ENCODE measurements around the gene CCDC92B. TPM values are rescaled to one million over a fixed set of nuclear protein-coding genes. Genes with fewer than 3 reads are reported as not detected.

CCDC92B gene
- total and polyA plus RNA-seq, 2 of the 13 experiments (the other 11 are each of a cell fraction or from before 2014, with no cell fraction given): not detected

DNA sequence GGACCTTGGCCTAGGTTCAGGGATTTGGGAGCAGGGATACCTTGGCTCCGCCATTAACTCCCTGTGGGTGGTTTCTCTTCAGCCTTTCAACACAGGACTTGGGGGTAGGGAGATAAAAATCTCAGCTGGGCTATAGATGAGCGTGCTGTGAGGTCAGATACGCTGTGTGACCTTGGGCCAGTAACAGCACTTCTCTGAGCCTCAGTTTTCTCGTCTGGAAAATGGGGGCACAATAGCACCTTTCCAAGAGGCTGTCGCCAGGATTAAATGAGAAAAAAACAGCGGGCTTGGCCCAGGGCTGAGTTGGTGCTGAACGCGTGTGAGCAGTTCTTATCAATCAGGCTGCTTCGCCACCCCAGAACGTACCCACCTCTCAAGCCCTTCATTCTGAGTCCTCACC lies 17.6 kb downstream of the CCDC92B start:
- no peak for TF ChIP-seq FOXA3 (CRISPR knock-in tag; IDR thresholded peaks at IDR 0.05)
- TF ChIP-seq ZNF629 (CRISPR knock-in tag; conservative IDR thresholded peaks at IDR 0.05): peak; percentile 71

DNA sequence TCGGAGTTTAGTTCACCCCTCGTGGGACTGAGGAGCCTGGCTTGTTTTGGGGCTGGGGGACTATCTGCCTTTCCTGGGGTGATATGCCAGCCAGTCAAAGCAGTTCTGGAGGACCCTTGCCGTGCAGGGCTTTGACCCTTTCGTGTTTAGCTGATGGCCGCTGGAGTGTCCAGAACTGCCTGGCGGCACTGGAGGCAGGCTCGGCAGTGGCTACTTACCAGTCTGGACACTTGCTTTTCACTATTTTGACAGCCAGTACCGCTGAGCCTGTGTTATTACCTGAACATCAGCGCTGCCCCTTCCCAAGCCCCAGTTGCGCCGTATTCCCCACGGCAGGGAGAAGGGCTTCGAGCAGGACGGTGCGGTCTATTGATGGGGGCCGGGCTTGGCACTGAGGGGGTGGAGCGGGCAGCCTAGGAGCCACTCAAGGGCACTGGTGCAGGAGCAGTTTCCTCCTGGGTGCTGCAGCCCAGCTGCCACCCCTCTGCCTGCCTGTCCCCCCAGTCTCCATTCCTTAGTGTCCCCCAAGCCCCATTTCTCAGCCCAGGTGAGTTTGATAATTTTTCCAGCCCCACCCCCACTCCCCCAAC lies 18.6 kb downstream of the CCDC92B start:
- Histone ChIP-seq H3K36me3 (replicated peaks in 1 of 2; ENCODE audit: control insufficient read depth in 1 of 2, insufficient read depth in 2 of 2, low read length in 2 of 2) (no peaks in the 10 kb centered on the region), H3K27me3 (ENCODE audit: control insufficient read depth in 1 of 2, insufficient read depth in 2 of 2, low read length in 2 of 2) (peaks cover 6 to 35% of the 10 kb centered on the region in 2 experiments; a peak in 3 of 5 replicates), H3K27ac (ENCODE audit: extremely low read length, insufficient read depth, low read length) (no peak overlapping the region), H3K4me2 (ENCODE audit: low read depth, low read length) (peak overlapping the region; percentile 18; the same call in 1 of the 2 replicates), H4K20me1 (ENCODE audit: insufficient read depth, low read length) (no peaks in the 10 kb centered on the region), H3K9ac (ENCODE audit: insufficient read depth, low read depth, low read length) (no peak overlapping the region), H2AFZ (ENCODE audit: low read length) (no peak overlapping the region), H3K79me2 (ENCODE audit: insufficient read depth, low read length) (no peaks in the 10 kb centered on the region), H3K4me1 (ENCODE audit: insufficient read depth, low read length) (no peaks in the 10 kb centered on the region), H3K9me3 (ENCODE audit: low read length) (no peaks in the 10 kb centered on the region), H3K4me3 (replicated peaks in 1 of 3; ENCODE audit: insufficient read depth in 1 of 3, low read depth in 2 of 3, low read length in 3 of 3) (no peak overlapping the region)
- DNase-seq (ENCODE audit: low spot score) (no peak), ATAC-seq (peak; percentile 54), FAIRE-seq (no peak)
- no TSS peak for BruUV-seq (replicated peaks)
- 4% methylated on average over 5 of the region's 17 CpGs for WGBS (ENCODE audit: low lambda C conversion rate)
- intact Hi-C loops (cut with micrococcal nuclease; ENCODE audit: unreplicated experiment): no loop called here
- ChIA-PET POLR2A (no interaction called here), CTCF (ENCODE audit: low intra/inter-chr PET ratio, low total read pairs) (no interaction called here)
- TF ChIP-seq HNRNPLL (IDR thresholded peaks at IDR 0.05; ENCODE audit: low read depth, low read length, poor library complexity, severe bottlenecking) (peak; percentile 11), ZNF431 (CRISPR knock-in tag; IDR thresholded peaks at IDR 0.05; ENCODE audit: borderline replicate concordance, low read depth) (no peak), ZNF33B (CRISPR knock-in tag; IDR thresholded peaks at IDR 0.05) (no peak)
- in situ Hi-C loops (cut with HindIII; ENCODE audit: extremely low pct_ligation_motif_present, low pct_unique_long_range_greater_than_20kb): no loop called here

More for the DNA sequence above, 17.6 kb downstream of the CCDC92B start:
- intact Hi-C loops (cut with micrococcal nuclease; ENCODE audit: unreplicated experiment): no loop called here
- H4K20me1 ChIP-seq (ENCODE audit: insufficient read depth, low read length): no peaks in the 10 kb centered on the region
- H3K4me3 ChIP-seq (replicated peaks in 1 of 3; ENCODE audit: insufficient read depth in 1 of 3, low read depth in 2 of 3, low read length in 3 of 3): no peak overlapping the region
- FAIRE-seq (no peak), ATAC-seq (no peak), DNase-seq (ENCODE audit: low spot score) (no peak)
- no peak overlapping the region for H3K4me2 ChIP-seq (ENCODE audit: low read depth, low read length)
- H3K27ac ChIP-seq (ENCODE audit: extremely low read length, insufficient read depth, low read length): no peak overlapping the region
- H2AFZ ChIP-seq (ENCODE audit: low read length): no peak overlapping the region
- H3K27me3 ChIP-seq (ENCODE audit: control insufficient read depth in 1 of 2, insufficient read depth in 2 of 2, low read length in 2 of 2): peaks cover 6 to 35% of the 10 kb centered on the region in 2 experiments; a peak in 3 of 5 replicates
- in situ Hi-C loops (cut with HindIII; ENCODE audit: extremely low pct_ligation_motif_present, low pct_unique_long_range_greater_than_20kb): no loop called here
- no peaks in the 10 kb centered on the region for H3K36me3 ChIP-seq (replicated peaks in 1 of 2; ENCODE audit: control insufficient read depth in 1 of 2, insufficient read depth in 2 of 2, low read length in 2 of 2)
- H3K9me3 ChIP-seq (ENCODE audit: low read length): no peaks in the 10 kb centered on the region
- no peaks in the 10 kb centered on the region for H3K4me1 ChIP-seq (ENCODE audit: insufficient read depth, low read length)
- BruUV-seq (replicated peaks): no TSS peak
- no peaks in the 10 kb centered on the region for H3K79me2 ChIP-seq (ENCODE audit: insufficient read depth, low read length)
- ChIA-PET CTCF (ENCODE audit: low intra/inter-chr PET ratio, low total read pairs) (no interaction called here), POLR2A (no interaction called here)
- H3K9ac ChIP-seq (ENCODE audit: insufficient read depth, low read depth, low read length): no peak overlapping the region
- 46% methylated on average over 3 of the region's 10 CpGs for WGBS (ENCODE audit: low lambda C conversion rate)
